Right cardiac atrium (tissue), 5 donors: ENCODE results near the gene CRIP2. TPM values are rescaled to one million over a fixed set of nuclear protein-coding genes. Genes with fewer than 3 reads are reported as not detected.

Source experiments
- ATAC-seq, 2 donors: fragments of 200-7000 bp; cut with Tn5 transposase; one replicate each; pipeline versions ENCODE4 v1.8.0 to v1.9.1; 2020; ENCODE audit warnings: moderate library complexity in 2 of 2, mild to moderate bottlenecking in 1 of 2
- DNase-seq, 3 donors: peaks; one replicate each; pipeline ENCODE4 v3.0.0-alpha.2; 2020
- H3K27ac ChIP-seq: one replicate; pipeline ENCODE4 v1.5.1; 2013; ENCODE audit warnings: mild to moderate bottlenecking, low read length, control low read depth, moderate library complexity
- H3K27me3 ChIP-seq: one replicate; pipeline ENCODE4 v1.6.1; 2013; ENCODE audit not compliant: control insufficient read depth, insufficient read depth
- H3K4me1 ChIP-seq: one replicate; pipeline ENCODE4 v1.6.1; 2013; ENCODE audit warnings: low read length; ENCODE audit not compliant: control insufficient read depth, insufficient read depth
- H3K4me3 ChIP-seq: one replicate; pipeline ENCODE4 v1.5.1; 2013; ENCODE audit warnings: low read length, control low read depth
- H3K9me3 ChIP-seq: one replicate; pipeline ENCODE4 v1.6.1; 2013; ENCODE audit warnings: low read length; ENCODE audit not compliant: control insufficient read depth
- WGBS: extraction: QIAGEN DNeasy Blood & Tissue Kit; methylation state at CpG from one replicate; pipeline ENCODE4 v1.1.7; 2013; 5-methylcytosine and 5-hydroxymethylcytosine counted together
- intact Hi-C, 4 donors: fragments of 100-400 bp; cut with DNase I; formaldehyde crosslinking; loops; one replicate each; pipeline versions ENCODE4 v1.11.0 to v1.14.0; 2022 to 2023
- polyA plus RNA-seq: library from polyadenylated mRNA; stranded (reverse); fragments of 200-250 nt; gene quantifications from one replicate; pipeline ENCODE4 v1.2.3, GENCODE V29; 2013
- total RNA-seq, 4 donors: library from RNA; stranded (reverse); fragmentation: NEBNext Ultra II Directional; extraction: Animal tissue kit (Norgen Biotek cat#: 25700); gene quantifications; one replicate each; pipeline ENCODE4 v1.2.1, GENCODE V29; 2021
- donor health status: healthy with polysubstance abuse.
- donor health status: DM: no; HTN: yes; CAD: no.
- donor health status: DM: no; HTN: no; CAD: no.
- donor health status: DM: no; HTN: yes; CAD: no; lungs with severe emphysema.
- donor health status: DM: yes; HTN: yes; CAD: no.

Gene CRIP2
- total and polyA plus RNA-seq, 5 donors, result 1,091 to 1,790 (median 1,274) TPM

GRCh38 chr14:105495101-105495989 is 20.7 kb downstream of the CRIP2 start:
- DNase-seq, result peak in 2 of 3 donors; percentile 57 to 59
- Histone ChIP-seq H3K27me3 (no peaks in the 10 kb centered on the region), H3K9me3 (no peaks in the 10 kb centered on the region), H3K4me1 (no peaks in the 10 kb centered on the region), H3K27ac (no peak overlapping the region), H3K4me3 (no peak overlapping the region)
- intact Hi-C loops, result no loop called here
- 78% methylated on average over 18 of the region's 18 CpGs for WGBS
- no peak for ATAC-seq

DNA sequence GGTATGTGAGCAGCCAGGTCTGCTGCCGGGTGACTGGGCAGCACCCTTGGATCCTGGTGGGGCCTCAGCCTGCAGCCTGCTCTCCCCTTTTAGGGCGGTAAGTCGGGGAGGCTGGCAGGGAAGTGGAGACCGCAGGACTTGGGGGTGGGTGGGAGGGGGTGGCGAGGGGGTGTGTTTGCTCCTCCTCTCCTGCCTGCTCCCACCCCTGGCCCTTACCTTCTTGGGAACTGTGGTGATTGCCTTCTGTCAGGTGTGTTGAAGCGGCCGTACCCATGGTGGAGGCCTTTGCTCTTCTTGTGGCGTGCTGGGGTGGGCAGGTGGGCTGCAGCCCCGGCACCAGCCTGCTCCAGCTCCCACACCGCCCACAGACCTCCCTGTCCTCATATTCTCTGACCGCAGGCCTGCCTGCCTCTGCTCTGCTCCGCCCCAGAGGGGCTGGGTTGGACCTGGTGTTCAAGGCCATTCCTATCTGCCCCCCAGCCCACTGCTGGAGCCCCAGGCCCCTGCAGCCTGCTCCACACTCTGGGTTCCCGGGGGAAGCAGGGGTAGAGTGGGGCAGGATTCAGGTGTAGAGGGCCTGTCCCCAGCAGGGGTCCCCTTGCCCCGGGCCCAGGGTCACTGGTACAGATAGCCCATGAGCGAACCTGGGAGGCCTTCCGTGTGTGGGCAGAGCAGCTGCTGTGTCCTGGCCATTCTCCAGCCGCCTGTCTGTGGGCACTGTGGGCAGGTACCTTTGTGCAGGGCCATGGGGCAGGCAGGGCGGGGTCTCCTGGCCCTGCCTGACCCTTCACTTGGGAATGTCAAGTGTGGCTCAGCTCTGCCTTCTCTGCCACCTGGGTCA is 21.6 kb downstream of the CRIP2 start:
- intact Hi-C loops, result no loop called here
- 87% methylated on average over 18 of the region's 18 CpGs for WGBS
- Histone ChIP-seq H3K4me3 (no peak overlapping the region), H3K4me1 (no peaks in the 10 kb centered on the region), H3K27ac (no peak overlapping the region), H3K27me3 (no peaks in the 10 kb centered on the region), H3K9me3 (no peaks in the 10 kb centered on the region)
- ATAC-seq, result no peak
- peak in 1 of 3 donors; percentile 53 for DNase-seq

GRCh38 chr14:105496831-105497591 is 22.4 kb downstream of the CRIP2 start:
- Histone ChIP-seq H3K4me3 (no peak overlapping the region), H3K4me1 (no peaks in the 10 kb centered on the region), H3K9me3 (no peaks in the 10 kb centered on the region), H3K27ac (no peak overlapping the region), H3K27me3 (no peaks in the 10 kb centered on the region)
- WGBS, result 94% methylated on average over 32 of the region's 32 CpGs
- intact Hi-C loops, result no loop called here
- DNase-seq (peak in 1 of 3 donors; percentile 40), ATAC-seq (no peak)

DNA sequence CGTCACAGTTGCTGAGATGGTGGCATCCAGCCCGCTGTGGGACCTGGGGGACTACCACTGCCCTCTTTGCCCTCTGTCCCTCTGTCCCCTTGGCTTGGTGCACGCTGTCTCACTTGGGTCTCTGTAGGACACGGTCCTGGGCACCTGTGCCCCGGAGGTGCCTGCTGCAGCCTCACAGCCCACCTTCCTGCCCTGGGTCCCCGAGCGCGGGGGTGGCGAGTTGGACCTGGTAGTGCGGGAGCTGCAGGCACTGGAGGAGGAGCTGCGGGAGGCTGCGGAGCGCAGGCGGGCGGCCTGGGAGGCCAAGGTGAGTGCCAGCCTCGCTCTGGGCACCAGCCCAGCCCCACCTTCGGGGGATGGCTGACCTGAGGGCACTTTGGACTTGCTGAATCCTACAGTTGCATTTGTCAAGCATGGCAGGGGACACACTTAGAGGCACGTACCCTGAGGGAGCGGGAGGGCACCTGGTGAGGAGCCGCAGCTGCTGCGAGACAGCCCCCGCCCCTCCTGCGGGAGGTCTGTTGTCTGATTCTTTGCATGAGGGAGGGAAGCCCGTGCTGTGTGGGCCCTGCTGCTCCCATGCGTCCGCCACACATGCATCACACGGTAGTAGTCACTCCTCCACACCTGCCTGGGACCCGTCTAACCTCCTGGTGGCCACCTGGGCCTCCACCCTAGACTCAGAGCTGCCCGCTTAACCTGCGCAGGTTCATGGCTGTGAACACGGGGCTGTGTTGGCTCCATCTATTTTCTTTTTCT is 23.2 kb downstream of the CRIP2 start:
- H3K27ac ChIP-seq, result no peak overlapping the region
- no peaks in the 10 kb centered on the region for H3K27me3 ChIP-seq
- WGBS, result 91% methylated on average over 31 of the region's 31 CpGs
- intact Hi-C loops, result no loop called here
- DNase-seq (peak in 1 of 3 donors; percentile 63), ATAC-seq (no peak)
- H3K4me1 ChIP-seq, result no peaks in the 10 kb centered on the region
- no peak overlapping the region for H3K4me3 ChIP-seq
- H3K9me3 ChIP-seq, result no peaks in the 10 kb centered on the region

- Histone ChIP-seq H3K4me3 (no peak overlapping the region), H3K9me3 (no peaks in the 10 kb centered on the region), H3K27ac (no peak overlapping the region), H3K27me3 (no peaks in the 10 kb centered on the region), H3K4me1 (no peaks in the 10 kb centered on the region)
- 85% methylated on average over 36 of the region's 36 CpGs for WGBS
- intact Hi-C loops, result no loop called here
- no peak for ATAC-seq
- DNase-seq, result peak in 1 of 3 donors; percentile 60
Observed at GRCh38 chr14:105498430-105499255, 24.0 kb downstream of the CRIP2 start.

DNA sequence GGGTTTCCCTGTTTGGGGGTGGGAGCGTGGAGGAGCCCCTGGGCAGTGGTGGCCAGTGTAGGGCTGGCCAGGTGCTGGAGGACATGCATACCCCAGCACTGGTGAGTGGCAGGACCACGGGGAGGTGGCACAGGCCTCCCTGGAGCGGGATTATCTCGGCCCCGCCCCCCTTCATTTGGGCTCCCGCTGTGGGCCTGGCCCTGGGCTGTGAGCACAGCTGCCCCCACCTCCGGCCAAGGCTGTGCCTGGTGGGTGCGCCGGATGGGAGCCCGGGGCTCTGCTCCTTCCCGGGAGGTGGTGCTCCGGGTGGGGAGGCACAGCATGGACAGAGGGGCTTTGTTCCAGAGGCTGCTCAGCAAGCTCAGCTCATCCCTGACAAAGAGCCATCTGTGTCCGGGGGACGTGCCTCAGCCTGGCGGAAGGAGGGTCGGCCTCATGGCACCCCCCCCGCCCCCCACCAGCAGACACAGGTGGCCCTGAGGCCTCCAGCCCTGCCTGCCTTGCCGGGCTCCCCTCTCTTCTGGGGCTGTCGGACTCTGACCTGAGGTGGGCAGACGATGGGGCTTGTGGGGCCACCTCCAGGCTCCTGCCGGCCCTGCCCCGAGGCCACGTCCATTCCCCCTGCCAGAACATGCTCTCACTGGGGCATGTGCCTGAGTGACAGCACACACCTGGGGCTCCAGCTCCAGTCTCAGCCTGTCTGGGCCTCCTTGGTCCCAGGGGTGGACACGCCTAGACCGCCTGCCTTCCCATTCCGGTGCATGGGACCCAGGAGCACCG is 24.8 kb downstream of the CRIP2 start:
- no peaks in the 10 kb centered on the region for H3K27me3 ChIP-seq
- no peak for ATAC-seq
- no peak overlapping the region for H3K4me3 ChIP-seq
- 70% methylated on average over 27 of the region's 27 CpGs for WGBS
- H3K27ac ChIP-seq, result no peak overlapping the region
- peak in 1 of 3 donors; percentile 65 for DNase-seq
- no peaks in the 10 kb centered on the region for H3K9me3 ChIP-seq
- no peaks in the 10 kb centered on the region for H3K4me1 ChIP-seq
- intact Hi-C loops, result no loop called here

- Histone ChIP-seq H3K4me3 (no peak overlapping the region), H3K9me3 (no peaks in the 10 kb centered on the region), H3K27ac (no peak overlapping the region), H3K27me3 (no peaks in the 10 kb centered on the region), H3K4me1 (no peaks in the 10 kb centered on the region)
- no peak for ATAC-seq
- WGBS, result 85% methylated on average over 21 of the region's 21 CpGs
- peak in 1 of 3 donors; percentile 50 for DNase-seq
- intact Hi-C loops, result no loop called here
Observed at GRCh38 chr14:105500036-105500725, 25.6 kb downstream of the CRIP2 start.

- no peak overlapping the region for H3K4me3 ChIP-seq
- 63% methylated on average over 10 of the region's 10 CpGs for WGBS
- ATAC-seq (no peak), DNase-seq (no peak)
- no peak overlapping the region for H3K27ac ChIP-seq
- no peaks in the 10 kb centered on the region for H3K27me3 ChIP-seq
- intact Hi-C loops, result no loop called here
- H3K9me3 ChIP-seq, result no peaks in the 10 kb centered on the region
- no peaks in the 10 kb centered on the region for H3K4me1 ChIP-seq
Observed at GRCh38 chr14:105500726-105501101, 26.1 kb downstream of the CRIP2 start.
